Iris pigment epithelial cell (primary cell): ENCODE results near the gene AOAH.

ENCODE experiments used
- DNase-seq: peaks from one replicate; pipeline ENCODE4 v3.0.0-alpha.2; 2011; ENCODE audit warnings: low read depth

The AOAH gene

GRCh38 chr7:36690514-36691187 is 33.6 kb downstream of the AOAH start:
- no peak for DNase-seq

- DNase-seq = no peak
Observed at GRCh38 chr7:36690041-36690440, 34.3 kb downstream of the AOAH start.

- peak; percentile 27 for DNase-seq
Observed at GRCh38 chr7:36686499-36686898, 37.8 kb downstream of the AOAH start.

- no peak for DNase-seq
Observed at GRCh38 chr7:36684954-36685353, 39.3 kb downstream of the AOAH start.

- DNase-seq = no peak
Observed at GRCh38 chr7:36683695-36684357, 40.5 kb downstream of the AOAH start.

GRCh38 chr7:36683111-36683510 is 41.2 kb downstream of the AOAH start:
- no peak for DNase-seq

GRCh38 chr7:36682102-36682501 is 42.2 kb downstream of the AOAH start:
- DNase-seq = no peak

- DNase-seq = no peak
Observed at GRCh38 chr7:36677769-36678437, 46.4 kb downstream of the AOAH start.

GRCh38 chr7:36673703-36674102 is 50.6 kb downstream of the AOAH start:
- no peak for DNase-seq

GRCh38 chr7:36671432-36671829 is 52.9 kb downstream of the AOAH start:
- DNase-seq = no peak

- peak; percentile 57 for DNase-seq
Observed at GRCh38 chr7:36670585-36671431, 53.5 kb downstream of the AOAH start.

- DNase-seq = no peak
Observed at GRCh38 chr7:36668750-36669149, 55.5 kb downstream of the AOAH start.

GRCh38 chr7:36668080-36668479 is 56.2 kb downstream of the AOAH start:
- no peak for DNase-seq

GRCh38 chr7:36667007-36667745 is 57.1 kb downstream of the AOAH start:
- DNase-seq = no peak

GRCh38 chr7:36663481-36663880 is 60.8 kb downstream of the AOAH start:
- DNase-seq = no peak

GRCh38 chr7:36661135-36661840 is 63.0 kb downstream of the AOAH start:
- peak; percentile 66 for DNase-seq

GRCh38 chr7:36659638-36660341 is 64.5 kb downstream of the AOAH start:
- no peak for DNase-seq

- DNase-seq = peak; percentile 89
Observed at GRCh38 chr7:36659172-36659516, 65.2 kb downstream of the AOAH start.

GRCh38 chr7:36658335-36659171 is 65.7 kb downstream of the AOAH start:
- peak; percentile 96 for DNase-seq
